ENCODE results near the gene AGBL1. TPM values are rescaled to one million over a fixed set of nuclear protein-coding genes. Genes with fewer than 3 reads are reported as not detected.

Gene AGBL1
- total RNA-seq, 2 donors from 2014 or later = 0.23 to 0.91 TPM

GRCh38 chr15:86849558-86850285 is 770.1 kb downstream of the AGBL1 start:
- WGBS = 89% methylated on average over 6 of the region's 6 CpGs
- intact Hi-C loops (cut with DNase I) = no loop called here

GRCh38 chr15:86850939-86851338 is 771.3 kb downstream of the AGBL1 start:
- Histone ChIP-seq H3K36me3 (no peaks in the 10 kb centered on the region), H3K4me1 (replicated peaks) (no peaks in the 10 kb centered on the region), H3K27me3 (replicated peaks; ENCODE audit: insufficient read depth) (no peaks in the 10 kb centered on the region), H3K27ac (no peak overlapping the region), H3K9me3 (no peaks in the 10 kb centered on the region), H3K4me3 (no peak overlapping the region)
- TF ChIP-seq POLR2AphosphoS5 (IDR thresholded peaks at IDR 0.05) (no peak), CTCF (IDR thresholded peaks at IDR 0.05) (no peak)
- intact Hi-C loops (cut with DNase I) = no loop called here
- no peak for DNase-seq (ENCODE audit: low spot score)
- WGBS = 92% methylated on average over 1 of the region's 1 CpG

More at GRCh38 chr15:86849558-86850285, 770.1 kb downstream of the AGBL1 start:
- no peaks in the 10 kb centered on the region for H3K27me3 ChIP-seq (replicated peaks; ENCODE audit: insufficient read depth)
- no peak for DNase-seq (ENCODE audit: low spot score)
- no peak for TF ChIP-seq POLR2AphosphoS5 (IDR thresholded peaks at IDR 0.05)
- no peak for TF ChIP-seq POLR2A (IDR thresholded peaks at IDR 0.05)
- TF ChIP-seq CTCF (IDR thresholded peaks at IDR 0.05) = no peak
- no peaks in the 10 kb centered on the region for H3K9me3 ChIP-seq
- no peaks in the 10 kb centered on the region for H3K36me3 ChIP-seq
- no peak overlapping the region for H3K4me3 ChIP-seq
- no peak overlapping the region for H3K27ac ChIP-seq
- no peaks in the 10 kb centered on the region for H3K4me1 ChIP-seq (replicated peaks)

- no peak overlapping the region for H3K27ac ChIP-seq
These were observed 773.1 kb downstream of the AGBL1 start for GRCh38 chr15:86852741-86853140.

GRCh38 chr15:86854176-86854575 is 774.5 kb downstream of the AGBL1 start:
- intact Hi-C loops (cut with DNase I) = no loop called here

More at GRCh38 chr15:86852741-86853140, 773.1 kb downstream of the AGBL1 start:
- Histone ChIP-seq H3K36me3 (no peaks in the 10 kb centered on the region), H3K27me3 (replicated peaks; ENCODE audit: insufficient read depth) (no peaks in the 10 kb centered on the region), H3K4me3 (no peak overlapping the region), H3K4me1 (replicated peaks) (no peaks in the 10 kb centered on the region), H3K9me3 (no peaks in the 10 kb centered on the region)
- intact Hi-C loops (cut with DNase I) = no loop called here
- DNase-seq (ENCODE audit: low spot score) = no peak
- TF ChIP-seq POLR2A (IDR thresholded peaks at IDR 0.05) (no peak), CTCF (IDR thresholded peaks at IDR 0.05) (no peak), POLR2AphosphoS5 (IDR thresholded peaks at IDR 0.05) (no peak)
- 69% methylated on average over 2 of the region's 2 CpGs for WGBS

More at GRCh38 chr15:86854176-86854575, 774.5 kb downstream of the AGBL1 start:
- Histone ChIP-seq H3K27ac (no peak overlapping the region), H3K4me1 (replicated peaks) (no peaks in the 10 kb centered on the region), H3K4me3 (no peak overlapping the region), H3K9me3 (no peaks in the 10 kb centered on the region), H3K27me3 (replicated peaks; ENCODE audit: insufficient read depth) (no peaks in the 10 kb centered on the region), H3K36me3 (no peaks in the 10 kb centered on the region)
- DNase-seq (ENCODE audit: low spot score) = no peak
- WGBS = 80% methylated on average over 1 of the region's 1 CpG
- no peak for TF ChIP-seq POLR2AphosphoS5 (IDR thresholded peaks at IDR 0.05)
- TF ChIP-seq CTCF (IDR thresholded peaks at IDR 0.05) = no peak
- TF ChIP-seq POLR2A (IDR thresholded peaks at IDR 0.05) = no peak

Data from prostate gland (tissue), 2 donors.